OCI-LY7 (cell line): ENCODE results near the gene TRMT44.

Experiments used
- EZH2phosphoT487 ChIP-seq: fragments of 200-600 bp; sonication (generic); IDR thresholded peaks from 2 replicates; pipeline ENCODE4 v1.6.1; 2018; ENCODE audit warnings: low read depth, borderline replicate concordance, mild to moderate bottlenecking, mixed run types, antibody characterized with exemption, low read length, moderate library complexity, mixed read lengths
- TF ChIP-seq, protein P1 (sequence below): fragments of 200-600 bp; sonication (generic); conservative IDR thresholded peaks from 2 replicates; pipeline ENCODE4 v1.5.1; 2014; ENCODE audit warnings: mild to moderate bottlenecking, antibody characterized with exemption, low read length, moderate library complexity, mixed read lengths

DNA sequence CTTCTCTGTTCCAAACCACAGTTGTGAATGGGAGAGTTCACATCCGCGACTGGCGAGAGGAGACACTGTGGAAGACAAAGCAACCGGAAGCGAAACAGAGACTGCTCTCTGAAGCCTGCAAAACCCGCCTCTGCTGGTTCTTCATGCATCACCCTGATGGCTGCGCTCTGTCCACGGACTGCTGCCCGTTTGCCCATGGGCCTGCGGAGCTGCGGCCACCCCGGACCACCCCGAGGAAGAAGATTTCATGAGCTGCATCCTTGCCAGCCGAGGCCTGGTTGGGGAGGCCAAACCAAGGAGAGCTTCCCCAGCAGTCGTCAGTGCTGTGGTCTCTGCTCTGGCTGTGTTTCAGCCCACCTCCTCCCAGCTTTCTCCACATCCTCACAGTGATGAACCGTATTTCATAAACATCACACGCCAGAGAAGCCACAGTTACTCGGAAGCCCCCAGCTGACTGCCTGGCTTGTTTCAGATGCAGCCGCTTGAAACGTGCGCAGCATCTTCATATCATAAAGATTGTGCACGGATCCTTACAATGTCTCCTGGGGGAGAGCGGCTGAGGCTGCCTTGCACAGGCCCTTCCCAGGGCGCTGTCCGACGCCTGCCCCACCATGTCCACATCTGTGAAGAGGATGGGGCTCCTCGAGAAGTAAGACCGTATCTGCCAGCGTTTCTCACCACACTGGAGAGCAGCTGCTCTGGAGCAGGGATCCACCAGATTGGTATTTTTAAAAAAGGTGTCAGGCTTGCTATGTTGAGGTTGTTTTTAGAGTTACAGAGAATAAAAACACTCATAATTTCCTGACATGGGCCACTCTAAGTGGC is 35.4 kb downstream of the TRMT44 start:
- TF ChIP-seq, protein P1, sequence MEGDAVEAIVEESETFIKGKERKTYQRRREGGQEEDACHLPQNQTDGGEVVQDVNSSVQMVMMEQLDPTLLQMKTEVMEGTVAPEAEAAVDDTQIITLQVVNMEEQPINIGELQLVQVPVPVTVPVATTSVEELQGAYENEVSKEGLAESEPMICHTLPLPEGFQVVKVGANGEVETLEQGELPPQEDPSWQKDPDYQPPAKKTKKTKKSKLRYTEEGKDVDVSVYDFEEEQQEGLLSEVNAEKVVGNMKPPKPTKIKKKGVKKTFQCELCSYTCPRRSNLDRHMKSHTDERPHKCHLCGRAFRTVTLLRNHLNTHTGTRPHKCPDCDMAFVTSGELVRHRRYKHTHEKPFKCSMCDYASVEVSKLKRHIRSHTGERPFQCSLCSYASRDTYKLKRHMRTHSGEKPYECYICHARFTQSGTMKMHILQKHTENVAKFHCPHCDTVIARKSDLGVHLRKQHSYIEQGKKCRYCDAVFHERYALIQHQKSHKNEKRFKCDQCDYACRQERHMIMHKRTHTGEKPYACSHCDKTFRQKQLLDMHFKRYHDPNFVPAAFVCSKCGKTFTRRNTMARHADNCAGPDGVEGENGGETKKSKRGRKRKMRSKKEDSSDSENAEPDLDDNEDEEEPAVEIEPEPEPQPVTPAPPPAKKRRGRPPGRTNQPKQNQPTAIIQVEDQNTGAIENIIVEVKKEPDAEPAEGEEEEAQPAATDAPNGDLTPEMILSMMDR: no peak
- TF ChIP-seq EZH2phosphoT487: no peak
